GM19452 (cell line): ENCODE measurements around the gene COL4A2.

ENCODE experiments used
- ATAC-seq: cut with Tn5 transposase; IDR thresholded peaks from one replicate; pipeline ENCODE4 v1.9.1; 2021; ENCODE audit not compliant: unreplicated experiment

The COL4A2 gene

GRCh38 chr13:110306960-110307766 lies at the start of gene COL4A2, which contains the start of gene COL4A1:
COL4A2 (plus strand) TSS chr13:110307284; CDS start chr13:110307904, 620 bp downstream.
COL4A1 (minus strand) TSS chr13:110307157; CDS start chr13:110307027, 130 bp downstream.
- ATAC-seq: no peak

GRCh38 chr13:110257408-110257807 lies 49.7 kb upstream of the COL4A2 start:
- ATAC-seq: no peak

GRCh38 chr13:110258876-110259631 lies 48.0 kb upstream of the COL4A2 start:
- ATAC-seq: no peak

GRCh38 chr13:110259651-110260050 lies 47.4 kb upstream of the COL4A2 start:
- ATAC-seq: no peak

- no peak for ATAC-seq
Measured at GRCh38 chr13:110261166-110262081, 45.7 kb upstream of the COL4A2 start.

- no peak for ATAC-seq
Measured at GRCh38 chr13:110262082-110262436, 45.0 kb upstream of the COL4A2 start.

- no peak for ATAC-seq
Measured at GRCh38 chr13:110262508-110263291, 44.4 kb upstream of the COL4A2 start.

GRCh38 chr13:110263404-110263803 lies 43.7 kb upstream of the COL4A2 start:
- no peak for ATAC-seq

GRCh38 chr13:110263888-110264287 lies 43.2 kb upstream of the COL4A2 start:
- ATAC-seq: no peak

- no peak for ATAC-seq
Measured at GRCh38 chr13:110264685-110265275, 42.3 kb upstream of the COL4A2 start.

- no peak for ATAC-seq
Measured at GRCh38 chr13:110265341-110265681, 41.8 kb upstream of the COL4A2 start.

GRCh38 chr13:110265682-110266430 lies 41.2 kb upstream of the COL4A2 start:
- ATAC-seq: no peak

GRCh38 chr13:110266431-110266809 lies 40.7 kb upstream of the COL4A2 start:
- ATAC-seq: no peak

GRCh38 chr13:110266983-110267382 lies 40.1 kb upstream of the COL4A2 start:
- no peak for ATAC-seq

GRCh38 chr13:110268061-110268460 lies 39.0 kb upstream of the COL4A2 start:
- no peak for ATAC-seq

GRCh38 chr13:110268576-110269185 lies 38.4 kb upstream of the COL4A2 start:
- ATAC-seq: no peak

- ATAC-seq: no peak
Measured at GRCh38 chr13:110269509-110270185, 37.4 kb upstream of the COL4A2 start.

- no peak for ATAC-seq
Measured at GRCh38 chr13:110270507-110270906, 36.6 kb upstream of the COL4A2 start.
